ENCODE measurements around the gene CA11.

CA11 gene

DNA sequence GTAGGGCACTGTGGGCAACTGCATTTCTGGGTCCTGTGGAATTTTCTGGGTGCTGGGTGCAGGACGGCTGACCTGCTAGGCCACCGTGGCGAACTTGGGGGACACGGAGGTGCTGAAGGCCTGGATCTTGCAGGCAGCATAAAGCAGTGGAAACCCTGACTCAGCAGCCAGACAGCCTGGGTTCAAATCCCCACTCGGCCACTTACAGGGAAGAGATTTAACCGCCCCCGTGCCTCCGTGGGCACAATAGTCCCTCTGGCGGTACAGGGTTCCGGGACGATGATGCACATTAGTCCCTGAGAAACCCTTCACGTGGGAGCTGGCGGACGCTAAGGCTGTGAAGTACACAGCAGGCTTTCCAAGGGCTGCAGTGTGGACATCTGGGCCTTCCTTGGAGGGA, 34.1 kb downstream of the CA11 start:
- DNase-seq: no peak

DNA sequence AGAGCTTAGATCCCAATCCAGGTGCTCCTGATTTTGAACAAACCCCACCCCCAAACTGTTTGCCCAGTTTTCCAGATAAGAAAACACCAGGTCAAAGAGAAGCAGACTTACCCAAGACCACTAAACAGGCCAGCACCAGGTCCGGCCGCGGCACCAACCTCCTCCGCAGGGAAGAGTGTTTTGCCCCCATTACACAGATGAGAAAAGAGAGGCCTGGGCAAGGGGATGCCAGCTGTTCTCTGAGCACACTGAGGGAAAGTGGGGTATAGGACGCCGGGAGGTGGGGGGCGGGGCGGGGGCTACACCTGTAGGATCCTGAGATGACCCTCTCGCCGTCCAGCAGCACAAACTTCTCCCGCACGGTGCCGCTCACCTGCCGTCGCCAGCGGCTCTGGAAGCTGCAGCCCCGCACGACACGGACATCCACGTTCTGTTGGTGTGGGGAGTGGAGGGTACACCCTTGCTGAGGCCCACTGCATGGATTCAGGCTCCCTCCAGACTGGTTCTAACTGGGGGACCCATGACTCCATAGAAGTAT, 36.3 kb downstream of the CA11 start:
- DNase-seq: no peak

- DNase-seq: peak in 1 of 2 experiments; percentile 32
Observed at GRCh38 chr19:48608798-48609263, 37.2 kb downstream of the CA11 start.

DNA sequence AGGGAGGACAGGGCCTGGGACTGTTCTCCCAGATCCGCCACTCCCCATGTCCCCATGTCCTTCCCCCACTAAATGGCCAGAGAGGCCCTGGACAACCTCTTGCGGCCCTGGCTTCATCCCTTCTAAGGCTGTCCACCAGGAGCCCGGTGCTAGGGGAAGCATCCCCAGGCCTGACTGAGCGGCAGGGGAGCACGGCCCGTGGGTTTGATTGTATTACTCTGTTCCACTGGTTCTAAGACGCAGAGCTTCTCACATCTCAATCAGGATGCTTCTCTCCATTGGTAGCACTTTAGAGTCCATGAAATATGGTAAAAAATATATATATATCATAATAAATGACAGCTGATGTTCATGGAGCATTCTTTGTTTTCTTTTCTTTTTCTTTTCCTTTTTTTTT, 38.6 kb downstream of the CA11 start:
- no peak for DNase-seq

DNA sequence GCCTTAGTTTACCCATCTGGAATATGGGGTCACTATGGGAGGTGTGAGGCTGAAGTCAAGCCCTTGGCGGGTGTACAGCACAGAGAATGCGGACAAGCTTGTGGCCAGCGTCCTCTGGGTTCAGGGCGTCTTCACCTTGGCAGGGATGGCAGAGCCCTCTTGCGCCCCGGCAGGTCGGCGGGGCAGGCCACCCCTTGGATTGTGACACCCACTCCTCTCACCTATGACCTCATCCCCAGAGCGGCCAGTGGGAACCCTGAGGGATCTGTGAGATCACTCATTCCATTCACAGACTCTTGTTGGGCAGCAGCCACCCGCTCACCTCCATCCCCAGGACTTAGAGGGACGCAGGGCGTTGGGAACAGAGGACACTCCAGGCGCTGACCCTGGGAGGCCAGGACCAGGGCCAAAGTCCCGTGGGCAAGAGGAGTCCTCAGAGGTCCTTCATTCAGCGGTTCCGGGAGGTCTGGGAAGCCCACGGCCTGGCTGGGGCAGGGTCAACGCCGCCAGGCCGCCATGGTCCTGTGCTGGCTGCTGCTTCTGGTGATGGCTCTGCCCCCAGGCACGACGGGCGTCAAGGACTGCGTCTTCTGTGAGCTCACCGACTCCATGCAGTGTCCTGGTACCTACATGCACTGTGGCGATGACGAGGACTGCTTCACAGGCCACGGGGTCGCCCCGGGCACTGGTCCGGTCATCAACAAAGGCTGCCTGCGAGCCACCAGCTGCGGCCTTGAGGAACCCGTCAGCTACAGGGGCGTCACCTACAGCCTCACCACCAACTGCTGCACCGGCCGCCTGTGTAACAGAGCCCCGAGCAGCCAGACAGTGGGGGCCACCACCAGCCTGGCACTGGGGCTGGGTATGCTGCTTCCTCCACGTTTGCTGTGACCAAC, 39.3 kb downstream of the CA11 start, which contains the start of gene SPACA4:
Gene SPACA4, plus strand, starts transcription at position 280 of the 896 bp plus-strand sequence. Its CDS starts 237 bp downstream, at position 517.
- no peak for DNase-seq

- DNase-seq: no peak
Observed at GRCh38 chr19:48603850-48604249, 42.1 kb downstream of the CA11 start.

DNA sequence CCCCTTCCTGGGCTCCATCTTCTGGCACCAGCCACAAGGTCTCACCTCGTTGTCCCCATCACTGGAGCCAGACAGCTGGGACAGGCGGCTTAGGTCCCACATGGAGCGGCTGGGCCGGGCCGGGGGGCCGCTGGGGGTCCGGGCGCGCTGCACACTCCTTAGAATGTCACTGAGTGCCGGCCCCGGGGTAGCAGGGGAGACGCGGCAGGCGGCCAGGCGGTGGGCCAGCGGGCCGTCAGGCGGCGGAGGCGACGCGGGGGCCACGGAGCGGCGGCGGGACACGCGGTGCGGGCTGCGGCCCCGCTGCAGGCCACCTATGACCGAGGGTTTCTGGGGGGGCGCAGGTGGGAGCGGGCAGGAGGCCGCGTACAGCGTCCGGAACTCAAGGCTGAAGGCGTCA, 42.5 kb downstream of the CA11 start:
- DNase-seq: no peak

- DNase-seq: no peak
Observed at GRCh38 chr19:48603001-48603400, 43.0 kb downstream of the CA11 start.

GRCh38 chr19:48600679-48601417, 45.1 kb downstream of the CA11 start:
- no peak for DNase-seq

GRCh38 chr19:48598996-48599700, 46.8 kb downstream of the CA11 start:
- no peak for DNase-seq

GRCh38 chr19:48596679-48597465, 49.1 kb downstream of the CA11 start:
- DNase-seq: no peak

GRCh38 chr19:48596237-48596636, 49.8 kb downstream of the CA11 start:
- DNase-seq: no peak

DNA sequence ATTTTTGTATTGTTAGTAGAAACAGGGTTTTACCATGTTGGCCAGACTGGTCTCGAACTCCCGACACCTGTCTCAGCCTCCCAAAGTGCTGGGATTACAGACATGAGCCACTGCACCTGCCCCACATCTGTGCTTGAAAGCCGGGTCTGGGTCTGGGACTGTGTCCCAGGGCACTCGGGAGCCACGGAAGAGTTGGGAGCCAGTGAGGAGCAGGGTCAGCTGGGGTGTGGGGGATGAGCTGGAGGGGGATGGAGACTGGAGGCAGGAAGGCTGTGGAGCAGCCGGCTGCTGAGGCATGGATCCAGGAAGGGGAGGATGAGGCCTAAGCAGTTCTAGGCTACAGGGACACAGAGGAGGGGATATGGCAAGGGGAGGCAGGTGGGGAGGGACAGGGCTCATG, 50.2 kb downstream of the CA11 start:
- no peak for DNase-seq

DNA sequence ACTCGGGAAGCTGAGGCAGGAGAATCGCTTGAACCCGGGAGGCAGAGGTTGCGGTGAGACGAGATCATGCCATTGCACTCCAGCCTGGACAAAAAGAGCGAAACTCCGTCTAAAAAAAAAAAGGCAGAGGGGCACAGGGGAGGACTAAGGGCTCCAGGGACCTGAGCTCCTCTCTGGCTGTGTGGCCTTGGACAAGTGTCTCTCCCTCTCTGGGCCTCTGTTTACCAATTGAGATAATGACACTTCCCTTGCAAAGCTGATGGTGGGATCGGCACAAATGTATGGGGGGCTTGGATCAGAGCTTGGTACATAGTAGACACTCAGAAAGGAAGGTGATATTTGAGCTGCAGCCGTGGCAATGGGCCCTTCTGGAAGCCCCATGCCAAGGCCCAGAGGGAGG, 50.8 kb downstream of the CA11 start:
- no peak for DNase-seq

- no peak for DNase-seq
Observed at GRCh38 chr19:48591021-48591420, 55.0 kb downstream of the CA11 start.

- DNase-seq: peak; percentile 73 to 84
Observed at GRCh38 chr19:48588670-48589401, 57.2 kb downstream of the CA11 start.
